HK-2 (cell line): Measurements from ENCODE around the gene PKDCC.

ENCODE experiments used
- DNase-seq: peaks from one replicate; pipeline ENCODE4 v3.0.0-alpha.2; 2018; ENCODE audit not compliant: unreplicated experiment

The PKDCC gene

GRCh38 chr2:42086500-42086953 lies 38.7 kb downstream of the PKDCC start:
- DNase-seq: peak; percentile 28

GRCh38 chr2:42087137-42087856 lies 39.5 kb downstream of the PKDCC start:
- no peak for DNase-seq

GRCh38 chr2:42087857-42088195 lies 40.0 kb downstream of the PKDCC start:
- no peak for DNase-seq

- peak; percentile 26 for DNase-seq
These were observed 41.6 kb downstream of the PKDCC start for GRCh38 chr2:42089340-42089925.

- no peak for DNase-seq
These were observed 42.4 kb downstream of the PKDCC start for GRCh38 chr2:42090216-42090615.

- no peak for DNase-seq
These were observed 43.9 kb downstream of the PKDCC start for GRCh38 chr2:42091671-42092070.

GRCh38 chr2:42092084-42092996 lies 44.5 kb downstream of the PKDCC start:
- DNase-seq: no peak

GRCh38 chr2:42094114-42094513 lies 46.3 kb downstream of the PKDCC start:
- DNase-seq: no peak

- DNase-seq: peak; percentile 58
These were observed 48.1 kb downstream of the PKDCC start for GRCh38 chr2:42095923-42096408.

GRCh38 chr2:42096869-42097591 lies 49.2 kb downstream of the PKDCC start:
- DNase-seq: no peak

GRCh38 chr2:42098571-42099437 lies 51.0 kb downstream of the PKDCC start:
- no peak for DNase-seq

- DNase-seq: no peak
These were observed 51.8 kb downstream of the PKDCC start for GRCh38 chr2:42099438-42100173.

- DNase-seq: no peak
These were observed 52.9 kb downstream of the PKDCC start for GRCh38 chr2:42100683-42101205.

GRCh38 chr2:42101206-42102023 lies 53.6 kb downstream of the PKDCC start:
- DNase-seq: no peak

- peak; percentile 67 for DNase-seq
These were observed 54.3 kb downstream of the PKDCC start for GRCh38 chr2:42102024-42102590.

GRCh38 chr2:42102591-42103450 lies 55.0 kb downstream of the PKDCC start:
- no peak for DNase-seq

GRCh38 chr2:42103829-42104228 lies 56.0 kb downstream of the PKDCC start:
- DNase-seq: no peak

GRCh38 chr2:42104621-42105020 lies 56.8 kb downstream of the PKDCC start:
- no peak for DNase-seq
